Psoas muscle (tissue), 8 donors: ENCODE measurements around the gene STEAP2. TPM values are rescaled to one million over a fixed set of nuclear protein-coding genes. Genes with fewer than 3 reads are reported as not detected.

ENCODE experiments used
- ATAC-seq, 4 donors: fragments of 200-7000 bp; cut with Tn5 transposase; one replicate each; pipeline ENCODE4 v1.9.1; 2020; ENCODE audit warnings: moderate library complexity in 3 of 4, mild to moderate bottlenecking in 2 of 4
- DNase-seq, 2 donors: peaks; one replicate each; pipeline ENCODE4 v3.0.0-alpha.2; 2020
- H3K27ac ChIP-seq: fragments of 200-600 bp; one replicate; pipeline ENCODE4 v1.8.0; 2022
- H3K27me3 ChIP-seq, 3 donors: fragments of 200-600 bp in 1 of 3; one replicate each; pipeline versions ENCODE4 v1.6.1 to v1.8.0; 2013 to 2022; ENCODE audit warnings: low read length in 2 of 3, mild to moderate bottlenecking in 2 of 3, moderate library complexity in 1 of 3; ENCODE audit not compliant: insufficient read depth in 3 of 3
- H3K36me3 ChIP-seq, 2 donors: fragments of 200-600 bp in 1 of 2; one replicate each; pipeline versions ENCODE4 v1.6.1 to v1.8.0; 2013 to 2022; ENCODE audit warnings: low read depth in 1 of 2, mild to moderate bottlenecking in 1 of 2, moderate library complexity in 1 of 2; ENCODE audit not compliant: insufficient read depth in 1 of 2
- H3K4me1 ChIP-seq: fragments of 200-600 bp; one replicate; pipeline ENCODE4 v1.8.0; 2022
- H3K4me3 ChIP-seq: fragments of 200-600 bp; one replicate; pipeline ENCODE4 v1.8.0; 2022; ENCODE audit warnings: mild to moderate bottlenecking
- H3K9me3 ChIP-seq: fragments of 200-600 bp; one replicate; pipeline ENCODE4 v1.8.0; 2022
- WGBS, 3 donors: extraction: QIAGEN DNeasy Blood & Tissue Kit; methylation state at CpG; one replicate each; pipeline versions ENCODE4 v1.1.6 to v1.1.7; 2013; 5-methylcytosine and 5-hydroxymethylcytosine counted together
- intact Hi-C, 2 donors: fragments of 100-400 bp; cut with DNase I; formaldehyde crosslinking; loops; one replicate each; pipeline versions ENCODE4 v1.11.0 to v1.14.2; 2022
- polyA plus RNA-seq, 3 donors: library from polyadenylated mRNA; stranded (reverse); fragments of 200-250 nt; gene quantifications; one replicate each; pipeline ENCODE4 v1.2.3, GENCODE V29; 2013
- total RNA-seq, 4 donors: library from RNA; stranded (reverse); fragmentation: NEBNext Ultra II Directional in 2 of 4; extraction: Animal tissue kit (Norgen Biotek cat#: 25700) in 2 of 4; gene quantifications; one replicate each; pipeline versions ENCODE4 v1.2.1 to v1.2.4, GENCODE V29; 2021 to 2023
- TF ChIP-seq, protein P1 (sequence below): fragments of 200-600 bp; IDR thresholded peaks from one replicate; pipeline ENCODE4 v1.8.0; 2022; ENCODE audit warnings: antibody characterized with exemption
- donor health status: healthy with polysubstance abuse.
- donor health status: DM: no; HTN: no; CAD: no; lungs with moderate emphysema.
- donor health status: Bipolar disorder and iron deficiency.
- donor health status: healthy.
- donor health status: DM: yes; HTN: yes; CAD: no.
- donor health status: DM: no; HTN: no; CAD: no.
- donor health status: DM: no; HTN: no; CAD: no.
- donor health status: DM: yes; HTN: yes; CAD: no.

The STEAP2 gene
- total and polyA plus RNA-seq, 7 donors, result 0.32 to 3.7 (median 1.4) TPM

DNA sequence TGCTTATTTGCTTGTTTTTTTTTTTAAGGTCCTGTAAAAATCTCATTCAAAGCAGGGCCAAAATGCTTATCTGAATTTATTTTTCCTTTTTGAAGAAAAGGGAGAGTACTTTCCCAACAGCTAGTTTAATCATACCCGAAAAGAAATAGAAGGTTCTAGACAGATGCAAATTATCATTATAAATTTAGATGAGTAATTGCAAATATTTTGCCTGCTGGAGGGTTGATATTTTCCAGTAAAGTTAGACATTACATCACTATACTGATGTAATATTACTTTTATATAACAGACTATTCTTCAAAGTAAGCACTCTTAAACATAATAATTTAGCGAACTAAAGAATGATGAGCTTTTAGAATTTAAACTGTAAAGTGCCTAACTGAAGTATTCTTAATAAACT is 19.3 kb downstream of the STEAP2 start:
- H3K36me3 ChIP-seq, result peaks cover 0 to 2% of the 10 kb centered on the region in 2 donors
- WGBS, 3 donors, result 87 to 94% (median 88%) methylated on average over 2 of the region's 2 CpGs
- no peak for DNase-seq
- H3K4me1 ChIP-seq, result no peaks in the 10 kb centered on the region
- H3K9me3 ChIP-seq, result no peaks in the 10 kb centered on the region
- intact Hi-C loops, result no loop called here
- H3K27me3 ChIP-seq, result no peaks in the 10 kb centered on the region
- TF ChIP-seq, protein P1, sequence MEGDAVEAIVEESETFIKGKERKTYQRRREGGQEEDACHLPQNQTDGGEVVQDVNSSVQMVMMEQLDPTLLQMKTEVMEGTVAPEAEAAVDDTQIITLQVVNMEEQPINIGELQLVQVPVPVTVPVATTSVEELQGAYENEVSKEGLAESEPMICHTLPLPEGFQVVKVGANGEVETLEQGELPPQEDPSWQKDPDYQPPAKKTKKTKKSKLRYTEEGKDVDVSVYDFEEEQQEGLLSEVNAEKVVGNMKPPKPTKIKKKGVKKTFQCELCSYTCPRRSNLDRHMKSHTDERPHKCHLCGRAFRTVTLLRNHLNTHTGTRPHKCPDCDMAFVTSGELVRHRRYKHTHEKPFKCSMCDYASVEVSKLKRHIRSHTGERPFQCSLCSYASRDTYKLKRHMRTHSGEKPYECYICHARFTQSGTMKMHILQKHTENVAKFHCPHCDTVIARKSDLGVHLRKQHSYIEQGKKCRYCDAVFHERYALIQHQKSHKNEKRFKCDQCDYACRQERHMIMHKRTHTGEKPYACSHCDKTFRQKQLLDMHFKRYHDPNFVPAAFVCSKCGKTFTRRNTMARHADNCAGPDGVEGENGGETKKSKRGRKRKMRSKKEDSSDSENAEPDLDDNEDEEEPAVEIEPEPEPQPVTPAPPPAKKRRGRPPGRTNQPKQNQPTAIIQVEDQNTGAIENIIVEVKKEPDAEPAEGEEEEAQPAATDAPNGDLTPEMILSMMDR, result no peak
- H3K27ac ChIP-seq, result no peak overlapping the region
- H3K4me3 ChIP-seq, result no peak overlapping the region
- ATAC-seq, result no peak

DNA sequence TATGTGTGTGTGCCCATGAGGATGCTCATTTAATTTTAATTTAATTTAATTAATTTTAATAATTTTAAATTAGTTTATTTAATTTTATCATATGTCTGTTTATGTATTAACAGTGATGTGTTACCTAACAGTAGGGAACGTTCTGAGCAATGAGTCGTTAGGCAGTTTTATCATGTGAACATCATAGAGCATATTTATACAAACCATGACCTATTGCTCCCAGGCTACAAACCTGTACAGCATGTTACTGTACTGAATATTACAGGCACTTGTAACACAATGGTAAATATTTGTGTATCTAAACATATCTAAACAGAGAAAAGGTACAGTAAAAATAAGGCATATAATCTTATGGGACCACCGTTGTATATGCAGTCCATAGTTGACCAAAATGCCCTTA is 19.8 kb downstream of the STEAP2 start:
- ATAC-seq (no peak), DNase-seq (no peak)
- no peaks in the 10 kb centered on the region for H3K27me3 ChIP-seq
- peaks cover 0 to 2% of the 10 kb centered on the region in 2 donors for H3K36me3 ChIP-seq
- no peaks in the 10 kb centered on the region for H3K9me3 ChIP-seq
- H3K4me1 ChIP-seq, result no peaks in the 10 kb centered on the region
- H3K27ac ChIP-seq, result no peak overlapping the region
- 88 to 92% (median 91%) methylated on average over 3 of the region's 3 CpGs for WGBS, 3 donors
- intact Hi-C loops, result no loop called here
- H3K4me3 ChIP-seq, result no peak overlapping the region
- TF ChIP-seq, protein P1, result no peak

DNA sequence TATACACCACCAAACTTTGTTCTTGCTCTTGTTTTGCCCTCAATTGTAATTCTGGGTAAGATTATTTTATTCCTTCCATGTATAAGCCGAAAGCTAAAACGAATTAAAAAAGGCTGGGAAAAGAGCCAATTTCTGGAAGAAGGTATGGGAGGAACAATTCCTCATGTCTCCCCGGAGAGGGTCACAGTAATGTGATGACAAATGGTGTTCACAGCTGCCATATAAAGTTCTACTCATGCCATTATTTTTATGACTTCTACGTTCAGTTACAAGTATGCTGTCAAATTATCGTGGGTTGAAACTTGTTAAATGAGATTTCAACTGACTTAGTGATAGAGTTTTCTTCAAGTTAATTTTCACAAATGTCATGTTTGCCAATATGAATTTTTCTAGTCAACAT is 20.9 kb downstream of the STEAP2 start:
- DNase-seq, result no peak
- H3K4me1 ChIP-seq, result no peaks in the 10 kb centered on the region
- no peak overlapping the region for H3K27ac ChIP-seq
- TF ChIP-seq, protein P1, result no peak
- H3K27me3 ChIP-seq, result no peaks in the 10 kb centered on the region
- intact Hi-C loops, result no loop called here
- H3K4me3 ChIP-seq, result no peak overlapping the region
- 17 to 24% (median 18%) methylated on average over 5 of the region's 5 CpGs for WGBS, 3 donors
- no peak for ATAC-seq
- peaks cover 0 to 2% of the 10 kb centered on the region in 2 donors for H3K36me3 ChIP-seq
- H3K9me3 ChIP-seq, result no peaks in the 10 kb centered on the region

DNA sequence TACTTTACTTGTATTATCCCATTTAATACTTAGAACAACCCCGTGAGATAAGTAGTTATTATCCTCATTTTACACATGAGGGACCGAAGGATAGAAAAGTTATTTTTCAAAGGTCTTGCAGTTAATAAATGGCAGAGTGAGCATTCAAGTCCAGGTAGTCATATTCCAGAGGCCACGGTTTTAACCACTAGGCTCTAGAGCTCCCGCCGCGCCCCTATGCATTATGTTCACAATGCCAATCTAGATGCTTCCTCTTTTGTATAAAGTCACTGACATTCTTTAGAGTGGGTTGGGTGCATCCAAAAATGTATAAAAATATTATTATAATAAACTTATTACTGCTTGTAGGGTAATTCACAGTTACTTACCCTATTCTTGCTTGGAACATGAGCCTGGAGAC is 22.0 kb downstream of the STEAP2 start:
- Histone ChIP-seq H3K27me3 (no peaks in the 10 kb centered on the region), H3K4me3 (no peak overlapping the region), H3K36me3 (peaks cover 0 to 1% of the 10 kb centered on the region in 2 donors), H3K4me1 (no peaks in the 10 kb centered on the region), H3K27ac (no peak overlapping the region), H3K9me3 (no peaks in the 10 kb centered on the region)
- DNase-seq (no peak), ATAC-seq (no peak)
- WGBS, 3 donors, result 91 to 96% (median 96%) methylated on average over 6 of the region's 6 CpGs
- TF ChIP-seq, protein P1, result no peak
- intact Hi-C loops, result no loop called here

DNA sequence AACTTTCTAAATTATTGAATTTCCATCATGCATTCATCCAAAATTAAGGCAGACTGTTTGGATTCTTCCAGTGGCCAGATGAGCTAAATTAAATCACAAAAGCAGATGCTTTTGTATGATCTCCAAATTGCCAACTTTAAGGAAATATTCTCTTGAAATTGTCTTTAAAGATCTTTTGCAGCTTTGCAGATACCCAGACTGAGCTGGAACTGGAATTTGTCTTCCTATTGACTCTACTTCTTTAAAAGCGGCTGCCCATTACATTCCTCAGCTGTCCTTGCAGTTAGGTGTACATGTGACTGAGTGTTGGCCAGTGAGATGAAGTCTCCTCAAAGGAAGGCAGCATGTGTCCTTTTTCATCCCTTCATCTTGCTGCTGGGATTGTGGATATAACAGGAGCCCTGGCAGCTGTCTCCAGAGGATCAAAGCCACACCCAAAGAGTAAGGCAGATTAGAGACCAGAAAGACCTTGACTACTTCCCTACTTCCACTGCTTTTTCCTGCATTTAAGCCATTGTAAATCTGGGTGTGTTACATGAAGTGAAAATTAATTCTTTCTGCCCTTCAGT is 25.3 kb downstream of the STEAP2 start:
- H3K27ac ChIP-seq, result no peak overlapping the region
- no peaks in the 10 kb centered on the region for H3K27me3 ChIP-seq
- DNase-seq, result no peak
- no peaks in the 10 kb centered on the region for H3K9me3 ChIP-seq
- H3K4me3 ChIP-seq, result no peak overlapping the region
- no peaks in the 10 kb centered on the region for H3K4me1 ChIP-seq
- no peak for ATAC-seq
- 67 to 87% (median 86%) methylated on average over 1 of the region's 1 CpG for WGBS, 3 donors
- H3K36me3 ChIP-seq, result no peaks in the 10 kb centered on the region
- intact Hi-C loops, result no loop called here
- TF ChIP-seq, protein P1, result no peak
